NT2/D1 (cell line): ENCODE measurements around the gene WDR27.

Experiments used
- DNase-seq: peaks from one replicate; pipeline ENCODE4 v3.0.0-alpha.2; 2011; ENCODE audit warnings: low read depth, low spot score
- H3K27me3 ChIP-seq: 2 replicates; pipeline ENCODE4 v1.6.0; 2011; ENCODE audit warnings: mild to moderate bottlenecking; ENCODE audit not compliant: insufficient read length, insufficient read depth
- H3K36me3 ChIP-seq: 2 replicates; pipeline ENCODE4 v1.6.1; 2011; ENCODE audit warnings: mild to moderate bottlenecking, low read length, mixed read lengths; ENCODE audit not compliant: insufficient read depth, insufficient read length
- H3K4me1 ChIP-seq: 2 replicates; pipeline ENCODE4 v1.5.1; 2011; ENCODE audit not compliant: insufficient read depth, insufficient read length
- H3K4me3 ChIP-seq: 2 replicates; pipeline ENCODE4 v1.5.1; 2011; ENCODE audit warnings: low read depth; ENCODE audit not compliant: insufficient read length
- H3K9ac ChIP-seq: 2 replicates; pipeline ENCODE4 v1.6.0; 2011; ENCODE audit warnings: low read depth; ENCODE audit not compliant: insufficient read length
- H3K9me3 ChIP-seq: 2 replicates; pipeline ENCODE4 v1.5.1; 2011; ENCODE audit warnings: mild to moderate bottlenecking, low read length; ENCODE audit not compliant: insufficient read depth
- SUZ12 ChIP-seq: IDR thresholded peaks from 2 replicates; pipeline ENCODE4 v1.6.1; 2011; ENCODE audit not compliant: insufficient read length, insufficient read depth; ENCODE audit errors: extremely low read depth
- YY1 ChIP-seq: IDR thresholded peaks from 2 replicates; pipeline ENCODE4 v1.6.1; 2011; ENCODE audit not compliant: insufficient read length, insufficient read depth
- ZNF274 ChIP-seq: IDR thresholded peaks from 2 replicates; pipeline ENCODE4 v1.6.1; 2011; ENCODE audit warnings: mild to moderate bottlenecking, low read depth, low read length

The WDR27 gene

DNA sequence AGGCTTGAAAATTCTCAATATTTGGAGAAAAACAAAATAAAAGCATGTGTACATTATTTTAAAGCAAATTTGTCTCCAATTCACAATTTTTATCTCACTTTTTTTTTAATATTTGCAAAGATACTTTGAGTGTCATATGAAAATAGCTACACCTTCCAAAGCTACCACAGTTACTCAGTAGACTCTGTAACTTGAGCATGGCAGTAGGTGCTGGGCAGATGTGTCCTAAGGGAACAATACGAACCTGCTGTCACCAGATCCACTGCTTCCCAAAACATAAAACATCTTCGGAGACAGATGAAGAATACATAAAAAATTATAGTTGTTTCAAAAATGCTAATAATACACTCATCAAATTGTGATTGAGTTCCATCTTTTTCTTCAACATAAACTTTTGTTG lies 10.6 kb downstream of the WDR27 start:
- Histone ChIP-seq H3K9ac (no peak overlapping the region), H3K36me3 (peaks cover 56% of the 10 kb centered on the region), H3K4me3 (no peak overlapping the region), H3K9me3 (peaks cover 23% of the 10 kb centered on the region), H3K27me3 (no peaks in the 10 kb centered on the region), H3K4me1 (no peaks in the 10 kb centered on the region)
- TF ChIP-seq ZNF274 (no peak), SUZ12 (no peak), YY1 (no peak)
- DNase-seq, result no peak

DNA sequence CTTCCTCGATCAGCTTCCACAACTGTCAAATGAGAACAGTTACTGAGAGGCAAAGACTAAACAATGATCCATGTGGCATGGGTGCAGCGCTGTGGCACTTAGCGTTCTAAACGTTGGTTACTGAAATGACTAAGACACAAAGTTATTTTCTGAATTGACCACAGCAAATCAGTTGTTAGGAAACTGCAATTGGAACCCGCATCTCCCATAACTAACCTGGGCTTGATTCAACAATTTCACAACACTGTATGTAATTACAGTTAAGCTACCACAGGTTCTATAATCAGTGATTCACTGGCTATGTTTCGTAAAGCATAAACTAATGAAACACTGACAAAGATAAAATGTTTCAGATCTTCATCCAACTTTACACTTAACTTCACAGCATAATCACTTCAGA lies 12.5 kb downstream of the WDR27 start:
- no peak for TF ChIP-seq SUZ12
- no peak for TF ChIP-seq YY1
- TF ChIP-seq ZNF274, result no peak
- Histone ChIP-seq H3K9ac (no peak overlapping the region), H3K36me3 (peaks cover 49% of the 10 kb centered on the region), H3K27me3 (no peaks in the 10 kb centered on the region), H3K4me1 (no peaks in the 10 kb centered on the region), H3K4me3 (no peak overlapping the region), H3K9me3 (peaks cover 29% of the 10 kb centered on the region)
- no peak for DNase-seq

DNA sequence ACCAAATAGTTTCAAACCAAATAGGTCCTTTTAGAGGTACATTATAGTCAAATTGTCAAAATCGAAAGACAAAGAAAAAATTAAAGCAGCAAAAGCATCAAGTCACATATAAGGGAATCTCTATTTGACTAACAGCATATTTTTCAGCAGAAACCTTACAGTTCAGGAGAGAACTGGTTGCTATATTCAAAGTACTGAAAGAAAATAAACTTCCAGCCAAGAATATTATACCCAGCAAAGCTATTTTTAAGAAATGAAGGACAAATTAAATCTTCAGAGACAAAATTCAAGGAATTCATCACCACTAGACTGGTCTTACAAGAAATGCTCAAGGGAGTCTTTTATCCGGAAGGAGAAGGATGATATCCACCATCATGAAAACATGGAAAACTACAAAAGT lies 16.0 kb downstream of the WDR27 start:
- TF ChIP-seq SUZ12 (no peak), ZNF274 (no peak), YY1 (no peak)
- Histone ChIP-seq H3K36me3 (peaks cover 57% of the 10 kb centered on the region), H3K4me3 (no peak overlapping the region), H3K9ac (no peak overlapping the region), H3K9me3 (peaks cover 43% of the 10 kb centered on the region), H3K4me1 (no peaks in the 10 kb centered on the region), H3K27me3 (no peaks in the 10 kb centered on the region)
- DNase-seq, result no peak

DNA sequence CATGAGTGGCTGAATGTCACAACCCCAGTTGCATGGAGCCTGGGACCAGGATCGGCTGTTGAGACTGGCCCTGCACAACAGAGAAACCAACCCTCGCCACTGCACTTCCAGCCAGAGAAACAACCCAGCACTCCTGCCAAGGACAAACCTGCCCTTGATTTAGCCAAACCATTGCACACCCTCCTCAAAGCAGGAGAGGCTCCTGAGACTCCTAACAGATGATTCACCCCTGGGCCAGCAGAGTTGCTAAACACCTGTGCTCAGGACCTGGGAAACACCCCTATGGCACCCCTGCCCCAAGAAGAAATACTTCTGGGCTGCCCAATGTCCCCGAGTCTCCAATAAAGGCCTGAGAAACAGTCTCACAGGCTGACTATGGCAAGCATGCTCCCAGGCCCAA lies 17.8 kb downstream of the WDR27 start:
- Histone ChIP-seq H3K9ac (no peak overlapping the region), H3K36me3 (peaks cover 51% of the 10 kb centered on the region), H3K4me3 (no peak overlapping the region), H3K9me3 (peaks cover 39% of the 10 kb centered on the region), H3K27me3 (no peaks in the 10 kb centered on the region), H3K4me1 (no peaks in the 10 kb centered on the region)
- TF ChIP-seq ZNF274, result no peak
- no peak for TF ChIP-seq SUZ12
- TF ChIP-seq YY1, result no peak
- DNase-seq, result no peak

DNA sequence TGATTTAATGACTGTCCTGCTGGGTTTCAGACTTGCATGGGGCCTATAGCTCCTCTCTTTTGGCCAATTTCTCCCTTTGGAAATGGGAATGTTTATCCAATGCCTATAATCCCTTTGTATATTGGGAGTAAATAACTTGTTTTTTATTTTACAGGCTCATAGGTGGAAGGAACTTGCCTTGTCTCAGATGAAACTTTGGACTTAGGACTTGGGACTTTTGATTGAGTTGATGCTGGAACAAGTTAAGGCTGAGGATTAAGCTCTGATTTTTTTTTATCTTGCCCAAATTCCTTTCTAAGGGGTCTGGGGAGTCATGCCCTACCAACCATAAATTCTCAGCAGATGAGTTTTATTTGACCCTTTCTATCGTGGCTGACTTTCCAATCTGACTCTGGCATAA lies 23.5 kb downstream of the WDR27 start:
- peaks cover 32% of the 10 kb centered on the region for H3K36me3 ChIP-seq
- H3K9me3 ChIP-seq, result peaks cover 26% of the 10 kb centered on the region
- H3K9ac ChIP-seq, result no peak overlapping the region
- TF ChIP-seq SUZ12 (no peak), YY1 (no peak), ZNF274 (no peak)
- no peaks in the 10 kb centered on the region for H3K4me1 ChIP-seq
- no peak overlapping the region for H3K4me3 ChIP-seq
- DNase-seq, result no peak
- H3K27me3 ChIP-seq, result no peaks in the 10 kb centered on the region

DNA sequence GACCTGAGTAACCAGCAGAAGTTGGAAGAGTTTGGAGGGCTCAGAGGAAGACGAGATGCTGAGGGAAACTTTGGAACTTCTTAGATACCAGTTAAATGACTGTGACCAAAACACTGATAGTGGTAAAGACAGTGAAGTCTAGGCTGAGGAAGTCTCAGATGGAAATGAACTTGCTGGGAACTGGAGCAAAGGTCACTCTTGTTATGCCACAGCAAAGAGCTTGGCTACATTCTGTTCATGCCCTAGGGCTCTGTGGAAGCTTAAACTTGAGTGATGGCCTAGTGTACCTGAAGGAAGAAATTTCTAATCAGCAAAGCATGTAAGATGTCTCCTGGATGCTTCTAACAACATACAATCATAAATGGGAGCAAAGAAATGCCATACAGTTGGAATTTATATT lies 24.7 kb downstream of the WDR27 start:
- peaks cover 35% of the 10 kb centered on the region for H3K36me3 ChIP-seq
- no peak for TF ChIP-seq YY1
- no peak for TF ChIP-seq ZNF274
- no peak for TF ChIP-seq SUZ12
- peaks cover 21% of the 10 kb centered on the region for H3K9me3 ChIP-seq
- no peaks in the 10 kb centered on the region for H3K27me3 ChIP-seq
- H3K4me3 ChIP-seq, result no peak overlapping the region
- no peaks in the 10 kb centered on the region for H3K4me1 ChIP-seq
- DNase-seq, result no peak
- H3K9ac ChIP-seq, result no peak overlapping the region

DNA sequence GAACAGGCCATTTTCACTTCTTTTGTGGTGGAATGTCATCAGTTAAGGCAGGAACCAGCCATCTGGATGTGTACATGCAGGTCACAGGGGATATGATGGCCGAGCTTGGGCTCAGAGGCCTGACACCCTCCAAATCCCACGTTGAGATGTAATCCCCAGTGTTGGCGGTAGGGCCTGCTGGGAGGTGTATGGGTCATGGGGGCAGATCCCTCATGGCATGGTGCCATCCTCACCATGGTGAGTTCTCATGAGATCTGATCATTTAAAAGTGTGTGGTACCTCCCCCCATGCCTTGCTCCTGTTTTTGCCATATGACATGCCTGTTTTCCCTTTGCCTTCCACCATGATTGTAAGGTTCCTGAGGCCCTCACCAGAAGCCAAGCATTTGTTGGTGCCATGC lies 26.8 kb downstream of the WDR27 start:
- H3K36me3 ChIP-seq, result peaks cover 45% of the 10 kb centered on the region

DNA sequence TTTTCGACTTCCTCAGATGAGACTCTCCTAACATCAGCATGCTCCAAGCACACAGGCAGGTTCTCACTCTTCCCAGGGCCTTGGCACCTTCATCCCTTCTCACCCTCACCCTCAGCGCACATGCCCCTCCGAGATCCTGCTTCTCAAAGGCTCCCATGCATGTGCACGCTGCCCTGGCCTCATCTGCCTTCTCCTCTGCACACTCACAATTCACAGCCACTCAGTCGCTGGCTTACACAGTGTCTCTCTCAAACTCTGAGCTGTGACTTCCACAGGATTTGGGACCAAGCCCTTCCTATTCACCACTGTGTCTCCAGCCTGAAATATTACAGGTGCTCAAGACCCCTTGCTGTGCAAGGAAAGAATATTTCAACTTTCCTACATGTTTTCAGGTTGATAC lies 30.3 kb downstream of the WDR27 start:
- Histone ChIP-seq H3K4me3 (no peak overlapping the region), H3K4me1 (peaks cover 4% of the 10 kb centered on the region), H3K9me3 (no peaks in the 10 kb centered on the region), H3K9ac (no peak overlapping the region), H3K36me3 (peaks cover 65% of the 10 kb centered on the region), H3K27me3 (no peaks in the 10 kb centered on the region)
- DNase-seq, result no peak
- no peak for TF ChIP-seq ZNF274
- TF ChIP-seq SUZ12, result no peak
- TF ChIP-seq YY1, result no peak

More for the DNA sequence above, 26.8 kb downstream of the WDR27 start:
- DNase-seq, result no peak
- Histone ChIP-seq H3K4me1 (no peaks in the 10 kb centered on the region), H3K4me3 (no peak overlapping the region), H3K9me3 (peaks cover 9% of the 10 kb centered on the region; the same call in 1 of the 2 replicates), H3K27me3 (no peaks in the 10 kb centered on the region), H3K9ac (no peak overlapping the region)
- TF ChIP-seq YY1 (no peak), ZNF274 (no peak), SUZ12 (no peak)
